Breast epithelium (tissue), 4 donors: ENCODE measurements around the gene DSG3. TPM values are rescaled to one million over a fixed set of nuclear protein-coding genes. Genes with fewer than 3 reads are reported as not detected.

ENCODE experiments used
- DNase-seq, 2 donors: peaks; one replicate each; pipeline ENCODE4 v3.0.0-alpha.2; 2019; ENCODE audit warnings: low spot score in 2 of 2
- H3K27ac ChIP-seq, 2 donors: fragments of 200-600 bp; sonication (generic) in 1 of 2; one replicate each; pipeline ENCODE4 v1.5.1; 2016 to 2019; ENCODE audit warnings: mild to moderate bottlenecking in 1 of 2
- H3K27me3 ChIP-seq, 2 donors: fragments of 200-600 bp; sonication (generic) in 1 of 2; one replicate each; pipeline versions ENCODE4 v1.5.1 to v1.6.0; 2017 to 2019; ENCODE audit warnings: control low read depth in 1 of 2, mild to moderate bottlenecking in 1 of 2
- H3K36me3 ChIP-seq: fragments of 200-600 bp; one replicate; pipeline ENCODE4 v1.5.1; 2019
- H3K4me1 ChIP-seq, 2 donors: fragments of 200-600 bp; sonication (generic); one replicate each; pipeline ENCODE4 v1.5.1; 2016 to 2019; ENCODE audit warnings: control low read depth in 1 of 2
- H3K4me3 ChIP-seq, 3 donors: fragments of 200-600 bp; sonication (generic); 1 replicate in 2 of 3; 2 replicates in 1 of 3; pipeline ENCODE4 v1.5.1; 2016 to 2019; ENCODE audit warnings: mild to moderate bottlenecking in 3 of 3, moderate library complexity in 2 of 3
- H3K9me3 ChIP-seq, 2 donors: fragments of 200-600 bp; sonication (generic) in 1 of 2; one replicate each; pipeline ENCODE4 v1.5.1; 2016 to 2019; ENCODE audit warnings: control low read depth in 1 of 2
- POLR2A ChIP-seq: fragments of 450-650 bp; IDR thresholded peaks from one replicate; pipeline ENCODE4 v1.6.1; 2016; ENCODE audit warnings: antibody characterized with exemption, mild to moderate bottlenecking, moderate library complexity
- POLR2AphosphoS5 ChIP-seq, 3 donors: sonication (generic); formaldehyde crosslinking; IDR thresholded peaks; one replicate each; pipeline ENCODE4 v1.6.1; 2017; ENCODE audit warnings: antibody characterized with exemption in 3 of 3
- intact Hi-C: fragments of 100-400 bp; cut with DNase I; formaldehyde crosslinking; loops from one replicate; pipeline ENCODE4 v1.15.1; 2023; ENCODE audit warnings: low total_unique reads
- total RNA-seq, 3 donors: library from RNA; depleted of rRNA; stranded (reverse); fragments of >200 nt; gene quantifications; one replicate each; pipeline ENCODE4 v1.1.0, GENCODE V29; 2016
- TF ChIP-seq, protein P1 (sequence below), 3 donors: fragments of 450-650 bp; IDR thresholded peaks; one replicate each; pipeline ENCODE4 v1.5.1; 2016 to 2017; ENCODE audit warnings: antibody characterized with exemption in 3 of 3, mild to moderate bottlenecking in 3 of 3, moderate library complexity in 3 of 3

Gene DSG3
- total RNA-seq, 3 donors from 2014 or later, result 21.0 to 40.1 TPM; not detected in 1

DNA sequence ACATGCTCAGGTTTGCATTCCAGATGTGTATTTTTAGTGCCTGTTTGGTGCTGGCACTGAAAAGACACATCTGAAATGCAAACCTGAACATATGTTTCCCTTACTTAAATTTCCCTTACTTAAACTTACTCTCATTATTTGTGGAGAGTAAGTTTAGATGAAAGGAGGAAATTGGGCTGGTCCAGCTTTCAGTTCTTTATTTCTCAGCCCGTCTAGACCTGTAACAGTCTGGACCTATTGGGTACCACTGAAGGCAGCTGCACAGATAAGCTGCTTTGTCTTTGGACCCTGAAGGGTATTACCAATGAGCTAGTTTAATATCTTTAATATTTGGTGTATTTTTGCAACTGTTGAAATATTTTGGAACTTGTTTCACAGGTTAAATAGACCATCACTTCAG, 17.0 kb upstream of the DSG3 start:
- Histone ChIP-seq H3K4me3 (no peak overlapping the region), H3K4me1 (no peaks in the 10 kb centered on the region), H3K27ac (no peak overlapping the region), H3K36me3 (no peaks in the 10 kb centered on the region), H3K27me3 (no peaks in the 10 kb centered on the region), H3K9me3 (peaks cover 0 to 13% of the 10 kb centered on the region in 2 donors)
- no peak for DNase-seq
- no peak for TF ChIP-seq POLR2AphosphoS5 (IDR thresholded peaks at IDR 0.05)
- TF ChIP-seq POLR2A, result no peak
- TF ChIP-seq, protein P1, sequence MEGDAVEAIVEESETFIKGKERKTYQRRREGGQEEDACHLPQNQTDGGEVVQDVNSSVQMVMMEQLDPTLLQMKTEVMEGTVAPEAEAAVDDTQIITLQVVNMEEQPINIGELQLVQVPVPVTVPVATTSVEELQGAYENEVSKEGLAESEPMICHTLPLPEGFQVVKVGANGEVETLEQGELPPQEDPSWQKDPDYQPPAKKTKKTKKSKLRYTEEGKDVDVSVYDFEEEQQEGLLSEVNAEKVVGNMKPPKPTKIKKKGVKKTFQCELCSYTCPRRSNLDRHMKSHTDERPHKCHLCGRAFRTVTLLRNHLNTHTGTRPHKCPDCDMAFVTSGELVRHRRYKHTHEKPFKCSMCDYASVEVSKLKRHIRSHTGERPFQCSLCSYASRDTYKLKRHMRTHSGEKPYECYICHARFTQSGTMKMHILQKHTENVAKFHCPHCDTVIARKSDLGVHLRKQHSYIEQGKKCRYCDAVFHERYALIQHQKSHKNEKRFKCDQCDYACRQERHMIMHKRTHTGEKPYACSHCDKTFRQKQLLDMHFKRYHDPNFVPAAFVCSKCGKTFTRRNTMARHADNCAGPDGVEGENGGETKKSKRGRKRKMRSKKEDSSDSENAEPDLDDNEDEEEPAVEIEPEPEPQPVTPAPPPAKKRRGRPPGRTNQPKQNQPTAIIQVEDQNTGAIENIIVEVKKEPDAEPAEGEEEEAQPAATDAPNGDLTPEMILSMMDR (IDR thresholded peaks at IDR 0.05), result no peak
- intact Hi-C loops, result no loop called here

DNA sequence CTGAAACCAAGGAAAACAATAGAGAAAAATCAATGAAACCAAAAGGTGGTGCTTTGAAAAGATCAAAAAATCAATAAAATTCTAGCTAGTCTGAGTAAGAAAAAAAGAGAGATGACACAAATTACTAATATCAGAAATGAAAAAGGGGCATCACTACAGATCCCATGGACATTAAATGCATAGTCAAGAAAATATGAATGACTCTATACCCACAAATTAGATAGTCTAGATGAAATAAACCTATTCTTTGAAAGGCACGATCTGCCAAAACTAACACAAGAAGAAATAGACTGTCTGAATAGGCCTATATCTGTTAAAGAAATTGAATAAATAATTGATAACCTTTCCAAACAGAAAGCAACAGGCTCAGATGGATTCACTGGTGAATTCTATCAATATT, 15.2 kb upstream of the DSG3 start:
- TF ChIP-seq POLR2A (no peak), POLR2AphosphoS5 (IDR thresholded peaks at IDR 0.05) (no peak)
- TF ChIP-seq, protein P1 (IDR thresholded peaks at IDR 0.05), result no peak
- Histone ChIP-seq H3K27ac (no peak overlapping the region), H3K4me1 (no peaks in the 10 kb centered on the region), H3K9me3 (peaks cover 0 to 13% of the 10 kb centered on the region in 2 donors), H3K27me3 (no peaks in the 10 kb centered on the region), H3K36me3 (no peaks in the 10 kb centered on the region), H3K4me3 (no peak overlapping the region)
- intact Hi-C loops, result no loop called here
- DNase-seq, result no peak

DNA sequence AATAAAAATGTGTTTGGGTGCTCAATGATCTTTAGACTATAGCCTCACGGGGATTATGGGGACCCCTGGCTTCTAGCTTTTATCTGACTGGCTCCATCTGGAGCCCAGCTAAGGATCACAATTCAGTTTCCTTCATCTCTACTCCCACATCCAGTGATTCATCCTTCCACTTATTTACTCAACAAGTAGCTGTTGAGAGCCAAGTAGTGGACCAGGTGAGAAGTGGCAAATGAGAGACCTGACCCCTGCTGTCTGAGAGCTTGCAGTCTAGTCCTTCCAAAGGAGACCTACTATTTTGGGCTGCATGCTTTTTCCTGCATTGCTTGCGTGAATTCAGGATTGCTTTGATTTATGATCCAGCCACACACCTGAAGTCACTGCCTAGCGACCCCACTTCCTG, 10.7 kb upstream of the DSG3 start:
- Histone ChIP-seq H3K36me3 (no peaks in the 10 kb centered on the region), H3K9me3 (peaks cover 0 to 12% of the 10 kb centered on the region in 2 donors), H3K4me1 (no peaks in the 10 kb centered on the region), H3K27me3 (no peaks in the 10 kb centered on the region), H3K4me3 (no peak overlapping the region), H3K27ac (no peak overlapping the region)
- DNase-seq, result no peak
- TF ChIP-seq, protein P1 (IDR thresholded peaks at IDR 0.05), result no peak
- TF ChIP-seq POLR2A (no peak), POLR2AphosphoS5 (IDR thresholded peaks at IDR 0.05) (no peak)
- intact Hi-C loops, result no loop called here

DNA sequence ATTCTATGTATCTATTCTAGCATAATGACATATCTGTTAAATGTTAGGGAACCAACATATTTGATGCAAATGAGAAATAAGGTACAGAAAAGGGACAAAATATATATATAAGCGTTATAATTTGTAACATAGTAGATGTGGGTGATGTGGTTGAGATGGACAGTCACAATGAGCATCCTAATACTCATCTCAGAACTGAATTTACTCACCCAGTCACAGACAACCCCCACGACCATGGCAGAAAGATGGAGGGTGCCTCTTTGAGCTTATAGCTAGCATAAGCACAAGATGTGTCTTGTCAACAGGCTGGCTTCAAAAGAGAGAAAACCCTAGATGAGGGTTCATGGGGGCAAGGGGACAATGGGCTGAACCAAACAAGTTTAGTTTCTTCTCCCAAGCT, 9.1 kb upstream of the DSG3 start:
- intact Hi-C loops, result no loop called here
- Histone ChIP-seq H3K9me3 (no peaks in the 10 kb centered on the region), H3K36me3 (no peaks in the 10 kb centered on the region), H3K27ac (no peak overlapping the region), H3K27me3 (no peaks in the 10 kb centered on the region), H3K4me1 (no peaks in the 10 kb centered on the region), H3K4me3 (no peak overlapping the region)
- no peak for DNase-seq
- no peak for TF ChIP-seq POLR2AphosphoS5 (IDR thresholded peaks at IDR 0.05)
- TF ChIP-seq, protein P1 (IDR thresholded peaks at IDR 0.05), result no peak
- TF ChIP-seq POLR2A, result no peak

DNA sequence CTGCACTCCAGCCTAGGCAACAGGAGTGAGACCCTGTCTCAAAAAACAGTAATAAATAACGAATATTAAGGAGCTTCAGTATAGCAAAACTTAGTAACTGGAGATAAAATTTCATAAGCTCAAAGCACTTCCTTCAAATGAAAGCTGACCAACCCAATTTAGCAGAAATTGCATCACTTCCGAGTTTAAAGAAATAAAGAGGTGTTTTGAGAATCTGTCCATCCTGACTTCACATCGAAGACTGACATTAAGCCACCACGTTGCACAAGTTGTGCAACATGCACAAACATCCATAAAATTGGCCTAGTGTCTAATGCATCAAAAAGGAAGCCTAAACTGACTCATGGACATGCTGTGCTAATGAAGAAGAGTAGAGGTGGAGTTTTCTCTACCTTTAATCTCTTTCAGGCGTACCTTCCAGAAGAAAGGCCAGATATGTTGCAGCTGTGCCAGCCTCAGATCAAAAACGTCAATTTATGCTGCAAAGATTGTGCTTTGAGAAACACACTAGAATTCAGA, 7.7 kb upstream of the DSG3 start:
- DNase-seq, result no peak
- no peaks in the 10 kb centered on the region for H3K27me3 ChIP-seq
- H3K9me3 ChIP-seq, result no peaks in the 10 kb centered on the region
- no peak overlapping the region for H3K27ac ChIP-seq
- H3K36me3 ChIP-seq, result no peaks in the 10 kb centered on the region
- no peaks in the 10 kb centered on the region for H3K4me1 ChIP-seq
- intact Hi-C loops, result no loop called here
- no peak overlapping the region for H3K4me3 ChIP-seq
- TF ChIP-seq, protein P1 (IDR thresholded peaks at IDR 0.05), result no peak
- TF ChIP-seq POLR2AphosphoS5 (IDR thresholded peaks at IDR 0.05) (no peak), POLR2A (no peak)
